Measurements from ENCODE around the gene INPP5A.
"Not testable (repeated sequence)": the region's sequence is repeated elsewhere in the genome, so short reads cannot be mapped to it uniquely, and the experiment has no call there.

Gene INPP5A

DNA sequence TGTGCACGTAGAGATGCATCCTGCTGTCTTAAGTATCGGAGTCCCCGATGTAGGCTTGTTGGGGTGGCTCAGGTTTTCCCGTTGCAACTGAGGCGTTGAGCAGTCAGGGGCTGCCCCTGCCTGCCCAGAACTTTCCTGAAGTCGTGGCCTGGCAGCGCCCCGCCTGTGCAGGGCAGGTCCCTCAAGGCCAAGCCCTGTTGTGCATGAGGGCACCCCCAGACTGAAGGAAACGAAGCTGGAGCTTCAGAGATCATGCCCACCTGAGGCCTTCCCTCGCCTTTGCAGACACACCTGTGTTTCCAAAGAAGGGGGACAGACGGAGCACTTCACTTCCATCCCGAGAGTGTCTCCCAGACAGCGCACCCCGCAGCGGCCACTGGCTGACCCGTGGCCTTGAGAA lies 127.3 kb downstream of the INPP5A start:
- no peak for DNase-seq

DNA sequence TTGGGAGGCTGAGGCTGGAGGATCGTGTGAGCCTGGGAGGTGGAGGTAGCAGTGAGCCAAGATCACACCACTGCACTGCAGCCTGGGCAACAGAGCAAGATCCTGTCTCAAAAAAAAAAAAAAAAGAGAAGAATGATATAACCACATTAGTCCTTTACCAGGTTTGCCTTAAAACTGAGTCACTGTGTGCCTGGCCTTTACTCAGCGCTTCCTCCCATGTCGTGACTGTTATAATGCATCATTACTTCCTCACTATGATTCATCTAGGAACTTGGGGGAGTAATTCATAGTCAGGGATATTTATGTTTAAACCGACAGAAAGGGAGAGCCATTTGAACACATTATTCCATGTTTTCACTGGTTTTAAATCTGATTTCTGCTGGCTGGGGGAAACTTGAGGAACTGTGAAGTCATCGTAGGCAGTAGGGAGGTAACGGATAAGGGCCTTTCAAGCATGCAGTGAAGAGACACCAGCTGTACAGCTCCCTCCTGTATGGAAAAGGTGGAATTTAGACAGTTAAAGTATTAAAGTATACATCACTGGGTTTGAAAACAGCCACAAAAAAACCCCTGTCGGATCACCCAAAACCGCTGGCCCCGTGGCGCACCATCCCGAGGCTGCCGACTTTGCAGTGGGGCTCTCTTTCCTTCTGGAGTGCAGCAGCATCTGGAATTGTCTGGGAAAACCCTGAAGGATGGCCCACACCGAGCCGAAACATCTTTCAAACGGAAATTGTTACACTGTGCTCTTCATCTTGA lies 128.5 kb downstream of the INPP5A start:
- peak; percentile 45 to 49 for DNase-seq

- no peak for DNase-seq
Observed at GRCh38 chr10:132666705-132667341, 129.2 kb downstream of the INPP5A start.

- no peak for DNase-seq
Observed at GRCh38 chr10:132667342-132668047, 129.9 kb downstream of the INPP5A start.

- no peak for DNase-seq
Observed at GRCh38 chr10:132668048-132668394, 130.4 kb downstream of the INPP5A start.

GRCh38 chr10:132669208-132669861 lies 131.7 kb downstream of the INPP5A start:
- DNase-seq = no peak

- no peak for DNase-seq
Observed at GRCh38 chr10:132670546-132671227, 133.1 kb downstream of the INPP5A start.

- DNase-seq = no peak
Observed at GRCh38 chr10:132671228-132672154, 133.9 kb downstream of the INPP5A start.

- not testable (repeated sequence) for DNase-seq
Observed at GRCh38 chr10:132673746-132674145, 136.2 kb downstream of the INPP5A start.

GRCh38 chr10:132674311-132674710 lies 136.7 kb downstream of the INPP5A start:
- DNase-seq = no peak

DNA sequence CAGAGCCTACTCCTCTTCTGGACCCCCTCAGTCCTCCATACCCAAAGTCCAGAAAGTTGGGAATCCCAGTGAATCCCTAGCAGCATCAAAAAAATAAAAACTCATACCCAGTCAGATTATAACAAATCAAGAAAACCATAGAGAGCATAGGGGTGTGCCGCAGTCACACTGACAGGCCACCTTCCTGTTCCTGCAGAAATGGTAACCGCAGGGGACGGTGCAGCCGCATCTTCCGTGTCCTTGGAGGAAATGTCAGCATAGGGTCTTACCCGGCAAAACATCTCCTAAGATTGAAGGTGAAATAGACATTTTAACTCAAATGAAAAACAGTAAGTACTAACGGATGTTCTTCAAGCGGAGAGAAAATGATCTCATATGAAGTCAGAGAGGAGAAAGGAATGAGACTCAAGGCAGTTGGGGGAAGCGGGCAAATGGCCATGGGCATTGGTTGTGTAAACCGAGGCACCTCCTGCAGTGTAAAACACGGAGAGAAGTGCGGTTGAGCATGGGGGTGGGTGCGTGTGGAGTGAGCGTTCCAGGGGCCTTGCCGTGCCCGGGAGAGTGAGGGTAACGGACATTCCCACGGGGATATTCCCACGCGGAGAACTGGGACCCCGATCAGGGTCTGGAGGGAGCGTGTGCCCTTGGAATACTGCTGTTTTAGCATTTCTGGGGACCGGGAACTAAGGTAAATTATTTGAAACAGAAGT lies 137.6 kb downstream of the INPP5A start:
- DNase-seq = no peak

DNA sequence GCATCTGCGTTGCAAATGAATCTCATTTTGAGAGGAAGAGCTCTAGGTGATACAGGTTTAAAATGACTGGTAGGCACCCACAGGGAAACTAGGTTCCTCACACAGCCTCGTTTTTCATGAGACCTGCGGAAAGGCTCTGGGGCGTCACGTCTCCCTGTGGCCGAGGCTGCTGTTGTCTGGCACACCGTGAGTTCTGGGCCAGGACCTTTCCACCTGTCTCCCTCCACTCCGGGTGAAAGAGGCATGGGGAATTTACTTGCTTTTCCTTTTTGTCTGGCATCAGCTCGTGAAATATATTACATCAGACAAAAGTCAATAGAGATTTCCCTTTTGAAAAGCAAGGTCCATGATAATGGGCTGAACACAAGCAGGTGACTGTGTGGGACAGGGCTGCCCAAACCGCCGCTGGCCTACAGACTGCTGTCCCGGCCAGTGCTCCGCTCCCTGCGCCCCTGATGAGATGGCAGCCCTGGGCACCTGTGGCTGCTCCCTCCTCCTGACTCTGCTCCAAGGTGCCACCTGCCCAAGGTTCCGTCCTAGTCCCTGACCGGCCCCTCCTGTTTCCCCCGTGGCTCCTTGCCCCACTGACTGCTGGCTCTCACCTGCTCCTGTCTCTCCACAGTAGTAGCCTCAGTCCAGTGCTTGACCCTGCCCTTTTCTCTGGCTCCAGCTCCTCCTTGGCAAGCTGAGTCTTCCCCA lies 138.8 kb downstream of the INPP5A start:
- no peak for DNase-seq

DNA sequence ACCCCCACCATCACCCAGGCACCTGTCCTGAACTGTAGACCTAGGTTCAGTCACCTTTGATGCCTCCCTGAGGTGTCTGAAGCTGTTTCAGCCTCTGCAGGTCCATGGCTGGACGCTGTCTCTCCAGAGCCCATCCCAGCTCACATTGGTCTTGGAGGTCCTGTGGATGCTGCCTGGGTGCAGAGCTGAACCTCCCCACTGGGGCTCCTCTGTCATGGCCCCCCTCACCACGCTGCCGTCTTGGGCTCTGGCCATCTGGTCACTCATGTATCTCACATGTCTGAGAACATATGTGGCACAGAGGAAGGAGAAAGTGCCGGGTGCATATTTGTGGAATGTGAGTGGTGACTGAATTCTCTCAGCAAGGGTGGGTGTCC lies 139.5 kb downstream of the INPP5A start:
- no peak for DNase-seq

GRCh38 chr10:132677473-132678227 lies 140.1 kb downstream of the INPP5A start:
- DNase-seq = no peak

GRCh38 chr10:132678436-132679216 lies 141.0 kb downstream of the INPP5A start:
- no peak for DNase-seq

DNA sequence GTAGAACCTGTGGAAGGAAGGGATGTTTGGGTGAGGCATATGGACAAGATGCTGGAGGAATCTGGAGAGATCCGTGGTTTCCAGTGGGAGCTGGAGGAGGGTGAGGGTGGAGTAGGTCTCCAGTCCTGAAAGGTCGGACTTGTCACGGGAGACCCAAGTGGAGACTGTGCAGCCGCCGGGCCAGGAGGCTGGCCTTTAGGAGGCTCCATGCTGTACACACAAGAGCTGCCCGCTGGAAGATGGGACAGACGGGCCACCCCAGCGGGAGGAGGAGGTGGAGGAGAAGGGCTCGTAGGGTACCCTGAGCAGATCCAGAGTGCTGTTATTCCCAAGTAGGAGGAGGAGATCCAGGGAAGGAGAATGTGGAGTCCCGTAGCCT lies 141.6 kb downstream of the INPP5A start:
- no peak for DNase-seq

GRCh38 chr10:132679640-132680039 lies 142.1 kb downstream of the INPP5A start:
- DNase-seq = no peak

DNA sequence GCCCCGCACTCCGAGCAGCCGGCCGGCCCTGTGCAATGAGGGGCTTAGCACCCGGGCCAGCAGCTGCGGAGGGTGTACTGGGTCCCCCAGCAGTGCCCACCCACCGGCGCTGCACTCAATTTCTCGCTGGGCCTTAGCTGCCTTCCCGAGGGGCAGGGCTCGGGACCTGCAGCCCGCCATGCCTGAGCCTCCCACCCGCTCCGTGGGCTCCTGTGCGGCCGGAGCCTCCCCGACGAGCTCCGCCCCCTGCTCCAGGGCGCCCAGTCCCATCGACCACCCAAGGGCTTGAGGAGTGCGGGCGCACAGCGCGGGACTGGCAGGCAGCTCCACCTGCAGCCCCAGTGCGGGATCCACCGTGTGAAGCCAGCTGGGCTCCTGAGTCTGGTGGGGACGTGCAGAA lies 143.2 kb downstream of the INPP5A start:
- DNase-seq = not testable (repeated sequence)

Measured in AML-193 (cell line).